GM23248 (cell line): ENCODE data around the gene OR11A1. TPM values are rescaled to one million over a fixed set of nuclear protein-coding genes. Genes with fewer than 3 reads are reported as not detected.

Experiments used
- DNase-seq: peaks from one replicate; pipeline ENCODE4 v3.0.0-alpha.2; 2015
- H2AFZ ChIP-seq: fragments of 200-600 bp; sonication (generic); 2 replicates; pipeline ENCODE4 v1.6.1; 2016; ENCODE audit warnings: antibody characterized with exemption
- H3F3A ChIP-seq: fragments of 200-600 bp; sonication (generic); 2 replicates; pipeline ENCODE4 v1.6.1; 2016; ENCODE audit warnings: mild to moderate bottlenecking, antibody characterized with exemption, mixed run types; ENCODE audit not compliant: insufficient read depth
- H3K27ac ChIP-seq: fragments of 200-600 bp; sonication (generic); 2 replicates; pipeline ENCODE4 v1.5.1; 2016; ENCODE audit warnings: mild to moderate bottlenecking
- H3K27me3 ChIP-seq: fragments of 200-600 bp; sonication (generic); replicated peaks from 2 replicates; pipeline ENCODE4 v1.6.1; 2016; ENCODE audit warnings: mild to moderate bottlenecking; ENCODE audit not compliant: insufficient read depth
- H3K36me3 ChIP-seq: fragments of 200-600 bp; sonication (generic); 2 replicates; pipeline ENCODE4 v1.6.1; 2016; ENCODE audit warnings: low read depth, mild to moderate bottlenecking
- H3K4me1 ChIP-seq: fragments of 200-600 bp; sonication (generic); 2 replicates; pipeline ENCODE4 v1.6.1; 2016; ENCODE audit warnings: mild to moderate bottlenecking; ENCODE audit not compliant: insufficient read depth
- H3K4me2 ChIP-seq: fragments of 200-600 bp; sonication (generic); one replicate; pipeline ENCODE4 v1.6.1; 2016; ENCODE audit warnings: mild to moderate bottlenecking; ENCODE audit not compliant: unreplicated experiment
- H3K4me3 ChIP-seq: fragments of 200-600 bp; sonication (generic); 2 replicates; pipeline ENCODE4 v1.5.1; 2016; ENCODE audit warnings: mild to moderate bottlenecking
- H3K79me2 ChIP-seq: fragments of 200-600 bp; sonication (generic); 2 replicates; pipeline ENCODE4 v1.6.1; 2016; ENCODE audit warnings: mild to moderate bottlenecking; ENCODE audit not compliant: insufficient read depth
- H3K9ac ChIP-seq: fragments of 200-600 bp; sonication (generic); 2 replicates; pipeline ENCODE4 v1.6.1; 2016; ENCODE audit warnings: mild to moderate bottlenecking
- H3K9me2 ChIP-seq: fragments of 200-600 bp; sonication (generic); 2 replicates; pipeline ENCODE4 v1.6.1; 2016; ENCODE audit warnings: mixed run types, mild to moderate bottlenecking, moderate library complexity; ENCODE audit not compliant: insufficient read depth
- H3K9me3 ChIP-seq: fragments of 200-600 bp; sonication (generic); one replicate; pipeline ENCODE4 v1.6.1; 2017; ENCODE audit warnings: low read depth
- H4K20me1 ChIP-seq: fragments of 200-600 bp; sonication (generic); 2 replicates; pipeline ENCODE4 v1.6.0; 2016; ENCODE audit not compliant: insufficient read depth
- EZH2 ChIP-seq: fragments of 200-600 bp; sonication (generic); IDR thresholded peaks from 2 replicates; pipeline ENCODE4 v1.6.1; 2018; ENCODE audit warnings: antibody characterized with exemption, mild to moderate bottlenecking; ENCODE audit not compliant: insufficient read depth, poor library complexity, severe bottlenecking
- EZH2phosphoT487 ChIP-seq: fragments of 200-600 bp; sonication (generic); IDR thresholded peaks from 2 replicates; pipeline ENCODE4 v1.6.1; 2018; ENCODE audit warnings: antibody characterized with exemption, moderate library complexity, mild to moderate bottlenecking, low read depth; ENCODE audit not compliant: insufficient read depth
- WGBS, 2 experiments: methylation state at CpG; one replicate each; pipeline ENCODE4 v1.1.6; 2015 to 2017; ENCODE audit warnings: low lambda C conversion rate in 2 of 2, low coverage in 1 of 2; ENCODE audit errors: missing lambda C conversion rate in 2 of 2; 5-methylcytosine and 5-hydroxymethylcytosine counted together
- in situ Hi-C: fragments of 300-500 bp; cut with MboI; formaldehyde crosslinking; loops from 2 replicates; pipeline ENCODE4 v1.15.0; 2020
- polyA plus RNA-seq: library from polyadenylated mRNA; unstranded; fragments of >200 nt; fragmentation: Nextera tagmentation; extraction: Ambion mirVana; gene quantifications from 2 replicates; pipeline ENCODE4 v1.2.1, GENCODE V29; 2016
- total RNA-seq: library from RNA; depleted of rRNA; stranded (reverse); fragments of >200 nt; shearing (Covaris generic); gene quantifications from 2 replicates; pipeline ENCODE4 v1.2.3, GENCODE V29; 2014

OR11A1 gene
- total and polyA plus RNA-seq, 2 experiments from 2014 or later = not detected

DNA sequence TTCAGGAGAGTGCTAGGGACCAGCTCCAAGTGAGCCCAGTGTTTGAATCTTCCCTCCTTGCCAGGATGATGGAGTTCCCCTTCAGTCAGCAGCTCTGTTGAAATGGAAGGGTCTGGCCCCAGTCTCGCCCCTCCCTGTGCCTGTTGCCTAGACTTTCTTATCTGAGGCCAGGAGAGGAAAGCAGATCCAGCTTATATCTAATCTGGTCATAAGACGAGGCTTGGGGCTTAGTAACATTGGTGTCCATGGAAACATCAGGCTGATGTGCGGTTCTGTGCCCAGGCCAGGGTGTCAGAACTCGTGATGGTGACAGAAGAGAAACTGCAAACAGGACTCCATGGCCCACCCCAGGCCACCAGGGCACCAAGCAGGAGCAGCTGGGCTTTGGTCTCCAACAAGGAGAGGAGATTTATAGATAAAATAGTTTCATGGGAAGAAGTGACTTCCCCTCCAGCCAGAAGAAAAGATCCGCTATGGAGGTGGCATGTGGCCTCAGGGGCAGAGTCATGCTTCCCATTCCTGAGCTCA, 21.1 kb upstream of the OR11A1 start:
- no peak for TF ChIP-seq EZH2phosphoT487
- no peaks in the 10 kb centered on the region for H3K9me2 ChIP-seq
- H3F3A ChIP-seq = no peaks in the 10 kb centered on the region
- DNase-seq = no peak
- no peaks in the 10 kb centered on the region for H3K36me3 ChIP-seq
- H3K27me3 ChIP-seq = no peaks in the 10 kb centered on the region
- no peak overlapping the region for H3K27ac ChIP-seq
- H2AFZ ChIP-seq = no peak overlapping the region
- no peaks in the 10 kb centered on the region for H3K79me2 ChIP-seq
- no peak overlapping the region for H3K4me3 ChIP-seq
- H4K20me1 ChIP-seq = no peaks in the 10 kb centered on the region
- 13 to 16% methylated on average over 5 of the region's 5 CpGs for whole genome bisulfite sequencing, 2 experiments
- no peak overlapping the region for H3K4me2 ChIP-seq
- H3K9me3 ChIP-seq = no peaks in the 10 kb centered on the region
- in situ Hi-C loops = no loop called here
- H3K9ac ChIP-seq = no peak overlapping the region
- no peaks in the 10 kb centered on the region for H3K4me1 ChIP-seq

DNA sequence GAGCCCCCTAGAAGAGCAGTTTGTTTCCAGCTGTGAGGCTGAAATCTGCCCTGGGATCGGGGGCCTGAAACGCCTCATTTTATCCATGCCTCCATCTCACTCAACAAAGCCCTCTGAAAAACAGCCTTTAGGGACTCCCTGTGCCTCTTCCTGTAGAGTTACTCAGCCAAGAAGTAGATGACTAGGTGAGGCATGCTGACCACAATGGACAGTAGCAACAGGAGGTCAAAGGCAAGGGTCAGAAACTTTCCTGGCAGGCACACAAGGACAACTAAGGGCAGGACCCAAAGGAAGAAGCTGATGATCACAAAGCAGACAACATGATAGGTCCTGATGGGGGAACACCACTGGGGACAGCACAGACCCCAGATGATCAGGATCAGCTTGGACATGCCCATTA, 18.1 kb upstream of the OR11A1 start:
- Histone ChIP-seq H3K4me3 (no peak overlapping the region), H3K27ac (no peak overlapping the region), H2AFZ (no peak overlapping the region), H3K27me3 (no peaks in the 10 kb centered on the region), H3K4me2 (no peak overlapping the region), H3K9ac (no peak overlapping the region), H3F3A (no peaks in the 10 kb centered on the region), H3K79me2 (no peaks in the 10 kb centered on the region), H3K4me1 (no peaks in the 10 kb centered on the region), H3K36me3 (no peaks in the 10 kb centered on the region), H3K9me2 (no peaks in the 10 kb centered on the region), H3K9me3 (no peaks in the 10 kb centered on the region), H4K20me1 (no peaks in the 10 kb centered on the region)
- WGBS, 2 experiments = 10 to 29% methylated on average over 2 of the region's 2 CpGs
- in situ Hi-C loops = no loop called here
- TF ChIP-seq EZH2phosphoT487 = no peak
- DNase-seq = no peak

DNA sequence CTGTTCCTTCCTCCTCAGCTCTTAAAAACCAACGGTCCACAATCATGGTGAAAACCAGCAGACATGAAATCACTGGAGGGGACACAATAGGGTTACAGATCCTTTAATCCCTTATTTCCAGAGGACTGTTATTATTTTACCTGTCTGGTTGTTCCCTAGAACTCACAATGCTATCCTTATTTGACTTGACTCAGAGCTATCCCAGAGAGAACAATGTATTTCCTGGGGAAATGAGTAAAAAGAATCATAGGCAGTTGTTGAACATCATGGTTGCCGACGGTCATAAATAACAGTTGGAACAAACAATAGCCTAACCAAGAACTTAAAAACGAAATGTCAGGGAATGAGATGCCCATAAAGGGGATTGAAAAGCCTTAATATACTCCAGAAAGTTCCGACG, 9.4 kb upstream of the OR11A1 start:
- H3K36me3 ChIP-seq = no peaks in the 10 kb centered on the region
- H3K79me2 ChIP-seq = no peaks in the 10 kb centered on the region
- H3K27me3 ChIP-seq = no peaks in the 10 kb centered on the region
- H3K9me3 ChIP-seq = no peaks in the 10 kb centered on the region
- no peak for DNase-seq
- no peaks in the 10 kb centered on the region for H3K4me1 ChIP-seq
- no peak overlapping the region for H3K4me2 ChIP-seq
- TF ChIP-seq EZH2 (no peak), EZH2phosphoT487 (no peak)
- no peak overlapping the region for H3K4me3 ChIP-seq
- H3K9ac ChIP-seq = no peak overlapping the region
- in situ Hi-C loops = no loop called here
- no peaks in the 10 kb centered on the region for H3F3A ChIP-seq
- 31 to 32% methylated on average over 6 of the region's 6 CpGs for WGBS, 2 experiments
- no peak overlapping the region for H2AFZ ChIP-seq
- no peaks in the 10 kb centered on the region for H4K20me1 ChIP-seq
- no peak overlapping the region for H3K27ac ChIP-seq
- no peaks in the 10 kb centered on the region for H3K9me2 ChIP-seq

DNA sequence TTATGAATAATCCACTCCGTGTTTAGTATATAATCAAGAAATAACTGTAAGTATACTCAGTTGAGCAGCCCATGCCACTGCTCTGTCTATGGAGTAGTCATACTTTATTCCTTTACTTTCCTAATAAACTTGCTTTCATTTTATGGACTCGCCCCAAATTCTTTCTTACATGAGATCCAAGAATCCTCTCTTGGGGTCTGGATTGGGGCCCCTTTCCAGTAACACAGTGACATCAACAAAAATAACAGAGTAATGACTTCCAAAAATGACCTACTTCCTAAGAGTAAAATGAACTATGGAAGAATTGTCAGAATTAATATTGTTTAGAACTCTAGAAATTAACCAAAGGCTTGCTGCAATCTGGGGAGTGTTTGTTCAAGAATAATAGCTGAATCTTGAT, 8.9 kb upstream of the OR11A1 start:
- DNase-seq = no peak
- Histone ChIP-seq H3K9me2 (no peaks in the 10 kb centered on the region), H3K9me3 (no peaks in the 10 kb centered on the region), H3K9ac (no peak overlapping the region), H3K27ac (no peak overlapping the region), H3K4me3 (no peak overlapping the region), H2AFZ (no peak overlapping the region), H3F3A (no peaks in the 10 kb centered on the region), H3K79me2 (no peaks in the 10 kb centered on the region), H4K20me1 (no peaks in the 10 kb centered on the region), H3K27me3 (no peaks in the 10 kb centered on the region), H3K36me3 (no peaks in the 10 kb centered on the region), H3K4me2 (no peak overlapping the region), H3K4me1 (no peaks in the 10 kb centered on the region)
- in situ Hi-C loops = no loop called here
- TF ChIP-seq EZH2phosphoT487 (no peak), EZH2 (no peak)
- 8 to 11% methylated on average over 2 of the region's 2 CpGs for WGBS, 2 experiments

DNA sequence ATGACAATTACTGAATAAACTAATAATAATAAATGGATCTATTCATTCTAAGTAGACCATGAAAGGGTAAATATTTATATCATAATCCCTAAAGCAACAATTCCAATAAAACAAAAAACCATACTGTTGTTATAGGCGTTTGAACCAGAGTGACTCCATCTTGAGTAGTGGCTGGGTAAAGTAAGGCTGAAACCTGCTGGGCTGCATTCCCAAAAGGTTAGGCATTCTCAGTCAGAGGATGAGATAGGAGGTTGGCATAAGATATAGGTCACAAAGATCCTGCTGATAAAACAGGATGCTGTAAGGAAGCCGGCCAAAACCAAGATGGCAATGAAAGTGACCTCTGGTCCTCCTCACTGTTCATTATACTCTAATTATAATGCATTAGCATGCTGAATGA, 8.4 kb upstream of the OR11A1 start:
- no peaks in the 10 kb centered on the region for H3K9me2 ChIP-seq
- no peaks in the 10 kb centered on the region for H4K20me1 ChIP-seq
- 22 to 32% methylated on average over 2 of the region's 2 CpGs for WGBS, 2 experiments
- no peak overlapping the region for H3K27ac ChIP-seq
- TF ChIP-seq EZH2phosphoT487 (no peak), EZH2 (no peak)
- no peaks in the 10 kb centered on the region for H3K27me3 ChIP-seq
- no peaks in the 10 kb centered on the region for H3K4me1 ChIP-seq
- in situ Hi-C loops = no loop called here
- H3K79me2 ChIP-seq = no peaks in the 10 kb centered on the region
- H3K4me3 ChIP-seq = no peak overlapping the region
- no peaks in the 10 kb centered on the region for H3K36me3 ChIP-seq
- H3K4me2 ChIP-seq = no peak overlapping the region
- no peaks in the 10 kb centered on the region for H3K9me3 ChIP-seq
- H3K9ac ChIP-seq = no peak overlapping the region
- H2AFZ ChIP-seq = no peak overlapping the region
- H3F3A ChIP-seq = no peaks in the 10 kb centered on the region
- DNase-seq = no peak
